GM20431 (cell line): Measurements from ENCODE around the gene GLRA1.

Experiments
- in situ Hi-C: fragments of 300-500 bp; cut with MseI, MboI; formaldehyde crosslinking; loops from one replicate; pipeline ENCODE4 v1.15.0; 2020; ENCODE audit warnings: low sequenced_read_pairs; ENCODE audit not compliant: unreplicated experiment

The GLRA1 gene

GRCh38 chr5:151924564-151925301 is at the start of gene GLRA1:
Gene GLRA1 (minus strand): TSS chr5:151924851. CDS start chr5:151924549, 302 bp downstream.
- in situ Hi-C loops: no loop called here

GRCh38 chr5:151970885-151971284 is 46.2 kb upstream of the GLRA1 start:
- in situ Hi-C loops: no loop called here

- in situ Hi-C loops: no loop called here
Observed at GRCh38 chr5:151967865-151968264, 43.2 kb upstream of the GLRA1 start.

GRCh38 chr5:151966046-151966445 is 41.4 kb upstream of the GLRA1 start:
- in situ Hi-C loops: no loop called here

- in situ Hi-C loops: no loop called here
Observed at GRCh38 chr5:151964471-151964870, 39.8 kb upstream of the GLRA1 start.

GRCh38 chr5:151961557-151961956 is 36.9 kb upstream of the GLRA1 start:
- in situ Hi-C loops: no loop called here

GRCh38 chr5:151958111-151958510 is 33.5 kb upstream of the GLRA1 start:
- in situ Hi-C loops: no loop called here

- in situ Hi-C loops: no loop called here
Observed at GRCh38 chr5:151956725-151957124, 32.1 kb upstream of the GLRA1 start.

GRCh38 chr5:151954255-151954654 is 29.6 kb upstream of the GLRA1 start:
- in situ Hi-C loops: no loop called here

GRCh38 chr5:151953833-151954232 is 29.2 kb upstream of the GLRA1 start:
- in situ Hi-C loops: no loop called here

GRCh38 chr5:151952238-151952637 is 27.6 kb upstream of the GLRA1 start:
- in situ Hi-C loops: no loop called here

- in situ Hi-C loops: no loop called here
Observed at GRCh38 chr5:151950706-151951105, 26.1 kb upstream of the GLRA1 start.

- in situ Hi-C loops: no loop called here
Observed at GRCh38 chr5:151949701-151950308, 25.2 kb upstream of the GLRA1 start.

GRCh38 chr5:151949113-151949512 is 24.5 kb upstream of the GLRA1 start:
- in situ Hi-C loops: no loop called here

GRCh38 chr5:151947931-151948608 is 23.4 kb upstream of the GLRA1 start:
- in situ Hi-C loops: no loop called here

GRCh38 chr5:151937851-151938250 is 13.2 kb upstream of the GLRA1 start:
- in situ Hi-C loops: no loop called here

- in situ Hi-C loops: no loop called here
Observed at GRCh38 chr5:151935135-151935695, 10.6 kb upstream of the GLRA1 start.

GRCh38 chr5:151931260-151931659 is 6.6 kb upstream of the GLRA1 start:
- in situ Hi-C loops: no loop called here

- in situ Hi-C loops: no loop called here
Observed at GRCh38 chr5:151926188-151926587, 1.5 kb upstream of the GLRA1 start.

- in situ Hi-C loops: no loop called here
Observed at GRCh38 chr5:151925340-151925739, 689 bp upstream of the GLRA1 start.
